PC-3 (cell line): Measurements from ENCODE around the gene CHST5.

Experiments used
- EZH2 ChIP-seq: fragments of 300-600 bp; sonication (generic); IDR thresholded peaks from one replicate; pipeline ENCODE4 v1.6.1; 2017; ENCODE audit warnings: antibody characterized with exemption, mild to moderate bottlenecking, low read length; ENCODE audit not compliant: unreplicated experiment
- TF ChIP-seq, protein P1 (sequence below): fragments of 300-600 bp; sonication (generic); conservative IDR thresholded peaks from 2 replicates; pipeline ENCODE4 v1.5.1; 2017; ENCODE audit warnings: antibody characterized with exemption, low read depth, mild to moderate bottlenecking, low read length

DNA sequence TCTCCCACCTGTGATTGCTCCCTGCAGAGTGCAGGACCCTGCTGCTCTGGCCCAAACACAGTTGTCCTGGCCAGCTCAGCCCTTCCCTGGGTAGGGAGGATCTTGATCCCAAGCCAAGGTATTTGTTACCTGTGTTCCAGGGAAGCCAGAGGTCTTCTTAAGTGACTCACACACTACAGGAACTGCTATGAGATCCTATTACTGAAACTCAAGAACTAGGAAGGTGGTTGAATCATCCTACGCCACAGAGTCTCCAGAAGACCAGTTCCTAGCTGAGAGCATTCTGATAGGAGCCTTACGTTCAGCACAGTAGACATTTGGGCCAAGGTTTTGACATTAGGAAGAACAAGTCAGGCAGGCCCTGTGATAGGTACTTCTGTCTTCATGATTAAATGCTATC, 52.7 kb downstream of the CHST5 start:
- TF ChIP-seq, protein P1, sequence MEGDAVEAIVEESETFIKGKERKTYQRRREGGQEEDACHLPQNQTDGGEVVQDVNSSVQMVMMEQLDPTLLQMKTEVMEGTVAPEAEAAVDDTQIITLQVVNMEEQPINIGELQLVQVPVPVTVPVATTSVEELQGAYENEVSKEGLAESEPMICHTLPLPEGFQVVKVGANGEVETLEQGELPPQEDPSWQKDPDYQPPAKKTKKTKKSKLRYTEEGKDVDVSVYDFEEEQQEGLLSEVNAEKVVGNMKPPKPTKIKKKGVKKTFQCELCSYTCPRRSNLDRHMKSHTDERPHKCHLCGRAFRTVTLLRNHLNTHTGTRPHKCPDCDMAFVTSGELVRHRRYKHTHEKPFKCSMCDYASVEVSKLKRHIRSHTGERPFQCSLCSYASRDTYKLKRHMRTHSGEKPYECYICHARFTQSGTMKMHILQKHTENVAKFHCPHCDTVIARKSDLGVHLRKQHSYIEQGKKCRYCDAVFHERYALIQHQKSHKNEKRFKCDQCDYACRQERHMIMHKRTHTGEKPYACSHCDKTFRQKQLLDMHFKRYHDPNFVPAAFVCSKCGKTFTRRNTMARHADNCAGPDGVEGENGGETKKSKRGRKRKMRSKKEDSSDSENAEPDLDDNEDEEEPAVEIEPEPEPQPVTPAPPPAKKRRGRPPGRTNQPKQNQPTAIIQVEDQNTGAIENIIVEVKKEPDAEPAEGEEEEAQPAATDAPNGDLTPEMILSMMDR, result no peak
- TF ChIP-seq EZH2, result no peak
